GM12891 (cell line): ENCODE data around the gene TNNI3K.

Source experiments
- PAX5 ChIP-seq: IDR thresholded peaks from 2 replicates; pipeline ENCODE4 v1.6.1; 2011; ENCODE audit warnings: low read length, moderate library complexity, mild to moderate bottlenecking; ENCODE audit not compliant: insufficient read depth, severe bottlenecking
- POLR2A ChIP-seq: IDR thresholded peaks from 2 replicates; pipeline ENCODE4 v1.6.1; 2011; ENCODE audit warnings: low read depth, low read length, control low read depth
- POLR2AphosphoS5 ChIP-seq: IDR thresholded peaks from 2 replicates; pipeline ENCODE4 v1.6.1; 2011; ENCODE audit warnings: low read depth, low read length, control low read depth
- POU2F2 ChIP-seq: IDR thresholded peaks from 2 replicates; pipeline ENCODE4 v1.6.1; 2011; ENCODE audit warnings: low read depth, mild to moderate bottlenecking, control low read depth, low read length, moderate library complexity
- SPI1 ChIP-seq: IDR thresholded peaks from 2 replicates; pipeline ENCODE4 v1.6.1; 2011; ENCODE audit warnings: low read depth, low read length, control low read depth
- TAF1 ChIP-seq: IDR thresholded peaks from 2 replicates; pipeline ENCODE4 v1.6.1; 2011; ENCODE audit warnings: low read depth, low read length, control low read depth

DNA sequence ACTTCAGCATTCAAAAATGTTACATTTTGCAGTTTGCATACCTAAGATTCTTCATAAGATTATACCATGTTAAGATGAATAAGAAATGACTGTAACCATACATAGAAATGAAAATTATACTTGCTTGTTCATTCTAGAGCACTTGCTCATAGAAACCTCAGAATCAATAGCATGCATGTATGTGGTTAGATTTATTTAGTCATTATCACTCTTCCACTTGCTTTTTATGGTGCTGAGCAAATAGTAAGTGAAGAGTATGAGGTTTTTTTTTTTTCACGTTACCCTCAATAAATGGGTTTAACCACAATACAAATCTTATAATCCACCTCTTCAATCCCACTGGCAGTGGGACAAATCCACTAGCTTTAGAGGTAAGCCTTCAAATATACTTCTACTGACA, 192.5 kb downstream of the TNNI3K start:
- TF ChIP-seq POLR2AphosphoS5 = no peak
- TF ChIP-seq POLR2A = no peak
- no peak for TF ChIP-seq TAF1
- no peak for TF ChIP-seq PAX5
- no peak for TF ChIP-seq SPI1
- no peak for TF ChIP-seq POU2F2
